GM21381 (cell line): Measurements from ENCODE around the gene CYGB.

Source experiments
- ATAC-seq: cut with Tn5 transposase; IDR thresholded peaks from one replicate; pipeline ENCODE4 v1.9.1; 2021; ENCODE audit warnings: mild to moderate bottlenecking, moderate library complexity; ENCODE audit not compliant: unreplicated experiment

The CYGB gene

GRCh38 chr17:76487451-76488192 is 49.9 kb downstream of the CYGB start:
- ATAC-seq = no peak

GRCh38 chr17:76485569-76485968 is 51.9 kb downstream of the CYGB start:
- no peak for ATAC-seq

GRCh38 chr17:76484228-76484725 is 53.2 kb downstream of the CYGB start:
- no peak for ATAC-seq

- ATAC-seq = peak; percentile 50
These were observed 56.3 kb downstream of the CYGB start for GRCh38 chr17:76481071-76481655.

GRCh38 chr17:76480632-76481031 is 56.9 kb downstream of the CYGB start:
- no peak for ATAC-seq

- no peak for ATAC-seq
These were observed 57.9 kb downstream of the CYGB start for GRCh38 chr17:76479515-76480060.

GRCh38 chr17:76478730-76479514 is 58.6 kb downstream of the CYGB start:
- ATAC-seq = no peak

- no peak for ATAC-seq
These were observed 59.4 kb downstream of the CYGB start for GRCh38 chr17:76478097-76478496.

- ATAC-seq = no peak
These were observed 59.9 kb downstream of the CYGB start for GRCh38 chr17:76477576-76477975.
